GM13976 (cell line): Measurements from ENCODE around the gene SPINK13.

Experiments
- DNase-seq: peaks from one replicate; pipeline ENCODE4 v3.0.0; 2012; ENCODE audit warnings: low spot score
- in situ Hi-C: fragments of 300-500 bp; cut with MboI; formaldehyde crosslinking; loops from one replicate; pipeline ENCODE4 v1.12.0; 2022; ENCODE audit warnings: low sequenced_read_pairs, mixed read lengths, inconsistent platforms; ENCODE audit not compliant: unreplicated experiment
- TF ChIP-seq, protein P1 (sequence below): IDR thresholded peaks from 2 replicates; pipeline ENCODE4 v1.5.1; 2012; ENCODE audit warnings: borderline replicate concordance, mild to moderate bottlenecking; ENCODE audit not compliant: insufficient read depth; ENCODE audit errors: extremely low read depth, missing control alignments, control extremely low read depth

Gene SPINK13, protein sequence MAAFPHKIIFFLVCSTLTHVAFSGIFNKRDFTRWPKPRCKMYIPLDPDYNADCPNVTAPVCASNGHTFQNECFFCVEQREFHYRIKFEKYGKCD

DNA sequence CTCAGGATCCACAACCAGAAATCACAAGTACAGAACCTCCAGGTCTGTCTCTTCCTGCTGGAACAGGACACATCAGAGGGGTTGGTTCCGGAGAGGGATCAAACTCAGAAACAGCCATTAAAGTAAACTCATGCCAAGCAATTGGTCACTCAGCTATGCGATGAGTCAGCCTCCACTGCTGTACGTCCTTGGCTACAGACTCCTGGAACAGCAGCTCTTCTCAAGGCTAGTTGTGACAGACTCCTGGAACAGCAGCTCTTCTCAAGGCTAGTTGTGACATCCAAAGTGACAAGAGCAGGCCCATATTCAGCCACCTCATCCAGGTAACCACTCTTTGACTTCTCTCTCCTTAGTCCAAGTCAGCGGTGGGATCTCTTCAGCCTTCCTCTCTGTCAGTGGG lies at the start of gene SPINK13:
TSS of gene SPINK13 (plus strand) at position 229 of the 400 bp plus-strand sequence. CDS start 1,279 bp downstream, outside the sequence.
- TF ChIP-seq, protein P1, sequence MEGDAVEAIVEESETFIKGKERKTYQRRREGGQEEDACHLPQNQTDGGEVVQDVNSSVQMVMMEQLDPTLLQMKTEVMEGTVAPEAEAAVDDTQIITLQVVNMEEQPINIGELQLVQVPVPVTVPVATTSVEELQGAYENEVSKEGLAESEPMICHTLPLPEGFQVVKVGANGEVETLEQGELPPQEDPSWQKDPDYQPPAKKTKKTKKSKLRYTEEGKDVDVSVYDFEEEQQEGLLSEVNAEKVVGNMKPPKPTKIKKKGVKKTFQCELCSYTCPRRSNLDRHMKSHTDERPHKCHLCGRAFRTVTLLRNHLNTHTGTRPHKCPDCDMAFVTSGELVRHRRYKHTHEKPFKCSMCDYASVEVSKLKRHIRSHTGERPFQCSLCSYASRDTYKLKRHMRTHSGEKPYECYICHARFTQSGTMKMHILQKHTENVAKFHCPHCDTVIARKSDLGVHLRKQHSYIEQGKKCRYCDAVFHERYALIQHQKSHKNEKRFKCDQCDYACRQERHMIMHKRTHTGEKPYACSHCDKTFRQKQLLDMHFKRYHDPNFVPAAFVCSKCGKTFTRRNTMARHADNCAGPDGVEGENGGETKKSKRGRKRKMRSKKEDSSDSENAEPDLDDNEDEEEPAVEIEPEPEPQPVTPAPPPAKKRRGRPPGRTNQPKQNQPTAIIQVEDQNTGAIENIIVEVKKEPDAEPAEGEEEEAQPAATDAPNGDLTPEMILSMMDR, result no peak
- no peak for DNase-seq
- in situ Hi-C loops, result no loop called here

DNA sequence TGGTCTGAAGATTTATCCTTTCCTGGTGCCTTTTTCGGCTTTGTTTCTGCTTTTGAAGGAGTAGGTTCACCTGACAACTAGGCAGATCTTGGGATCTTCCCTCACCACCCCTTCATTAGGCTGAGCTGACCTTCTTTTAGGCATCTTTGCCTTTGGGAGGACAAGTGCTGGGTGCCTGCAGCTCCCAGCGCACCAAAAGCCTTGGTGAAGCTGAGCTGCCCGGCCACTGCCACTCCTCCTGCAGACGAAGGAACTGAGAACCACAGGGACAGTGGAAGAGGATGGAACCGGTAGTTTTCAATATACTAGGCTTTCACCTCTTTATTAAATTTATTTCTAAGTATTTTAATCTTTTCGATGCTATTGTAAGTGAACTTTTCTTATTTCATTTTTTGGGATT lies 47.1 kb upstream of the SPINK13 start:
- in situ Hi-C loops, result no loop called here
- TF ChIP-seq, protein P1, result no peak
- DNase-seq, result no peak

DNA sequence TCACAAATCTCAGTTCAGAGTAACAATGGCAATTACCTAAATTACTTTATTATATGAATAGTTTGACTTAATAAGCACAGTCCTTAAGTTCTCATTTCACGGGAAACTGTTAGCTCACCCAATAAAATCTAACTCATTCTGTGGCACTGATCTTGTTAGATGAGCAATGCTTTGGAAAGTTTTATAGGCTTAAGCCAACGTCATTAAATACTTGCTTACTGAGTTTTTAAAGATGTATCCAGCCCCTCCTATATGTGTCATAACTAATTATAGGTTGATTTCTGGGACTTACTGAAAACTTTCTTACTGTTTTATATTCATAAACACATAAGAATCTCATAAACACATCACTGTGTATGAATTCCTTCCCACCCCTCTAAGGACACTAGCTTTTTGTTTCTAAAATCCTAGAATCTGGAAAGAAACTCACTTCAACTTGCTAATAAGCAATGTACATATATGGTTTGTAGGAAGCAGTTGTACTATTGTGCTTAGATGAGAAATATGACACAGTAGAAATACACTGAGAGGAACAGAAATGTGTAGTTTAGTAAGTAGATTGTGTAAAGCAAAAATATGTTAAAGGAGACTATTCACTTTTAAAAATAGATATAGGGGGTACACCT lies 44.4 kb upstream of the SPINK13 start:
- DNase-seq, result no peak
- in situ Hi-C loops, result no loop called here
- TF ChIP-seq, protein P1, result no peak

DNA sequence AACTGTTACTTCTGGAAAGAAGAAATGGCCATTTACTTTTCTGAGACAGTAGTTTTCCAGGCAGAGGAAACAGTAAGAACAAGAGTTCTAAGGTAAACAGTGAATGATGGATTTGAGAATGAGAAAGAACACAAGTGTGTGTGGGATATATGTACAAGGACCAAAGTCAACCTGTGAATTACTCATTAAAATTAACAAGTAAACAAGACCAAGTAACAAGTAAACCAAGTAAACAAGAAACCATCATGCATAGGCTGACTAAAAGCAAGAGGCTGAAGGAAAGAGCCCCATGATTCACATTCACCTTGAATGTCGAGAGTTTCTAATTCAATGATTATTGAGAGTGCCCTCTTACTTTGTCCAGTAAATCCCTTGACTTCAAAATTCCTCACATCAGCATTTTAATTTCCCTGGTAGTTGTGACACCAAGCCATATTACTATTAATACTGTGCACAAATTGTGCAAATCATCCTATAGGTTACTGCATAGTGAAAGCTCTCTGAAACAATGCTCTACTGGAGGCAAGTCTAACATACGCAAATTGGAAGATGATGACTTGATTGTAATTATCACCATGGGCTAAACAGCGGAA lies 40.1 kb upstream of the SPINK13 start:
- no peak for DNase-seq
- in situ Hi-C loops, result no loop called here

DNA sequence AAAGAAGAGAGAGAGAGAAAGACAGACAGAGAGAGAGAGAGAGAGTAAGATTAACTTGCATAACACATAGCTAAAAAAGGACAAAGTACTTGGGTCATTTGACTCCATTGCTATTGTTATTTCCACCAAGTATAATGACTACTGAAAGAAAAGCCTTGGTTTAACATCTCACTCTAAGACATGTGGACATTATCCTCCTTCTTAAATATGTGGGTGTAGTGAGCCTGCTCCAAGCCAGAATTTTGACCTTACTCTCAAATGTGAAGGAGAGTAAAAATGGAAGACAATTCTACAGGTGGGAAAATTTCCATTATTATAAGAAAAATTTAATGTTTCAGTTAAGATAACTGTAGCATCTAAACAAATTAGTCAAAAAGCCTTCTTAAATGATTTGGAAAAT lies 38.8 kb upstream of the SPINK13 start:
- in situ Hi-C loops, result no loop called here
- no peak for DNase-seq
- TF ChIP-seq, protein P1, result no peak

More for the DNA sequence above, 40.1 kb upstream of the SPINK13 start:
- TF ChIP-seq, protein P1, result no peak

DNA sequence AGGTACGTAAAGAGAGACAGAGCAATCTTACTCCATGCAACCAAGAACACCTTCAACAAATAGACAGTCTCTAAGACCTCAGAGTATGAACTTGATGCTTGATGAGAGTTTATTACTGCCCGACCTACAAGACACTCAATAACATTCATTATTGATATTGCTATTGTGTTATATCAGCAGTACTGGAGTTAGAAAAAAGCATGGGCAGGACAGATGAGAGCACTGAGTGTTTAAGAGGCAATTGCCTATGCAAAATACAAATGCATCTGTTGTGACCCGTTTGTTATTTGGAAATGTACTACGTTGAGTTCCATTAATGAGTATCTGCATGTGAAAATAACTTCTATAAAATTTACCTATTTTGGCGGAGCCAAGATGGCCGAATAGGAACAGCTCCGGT lies 38.4 kb upstream of the SPINK13 start:
- DNase-seq, result no peak
- in situ Hi-C loops, result no loop called here
- TF ChIP-seq, protein P1, result no peak
